Pulmonary artery endothelial cell (primary cell): Measurements from ENCODE around the gene CSNK2B. TPM values are rescaled to one million over a fixed set of nuclear protein-coding genes. Genes with fewer than 3 reads are reported as not detected.
"Not testable (repeated sequence)": the region's sequence is repeated elsewhere in the genome, so short reads cannot be mapped to it uniquely, and the experiment has no call there.

Experiments used
- DNase-seq: peaks from one replicate; pipeline ENCODE4 v3.0.0-alpha.2; 2011; ENCODE audit warnings: low read depth, low spot score
- total RNA-seq: library from RNA; depleted of rRNA; stranded (reverse); fragments of >200 nt; gene quantifications from 2 replicates; pipeline ENCODE4 v1.2.3, GENCODE V29; 2014

The CSNK2B gene
- total RNA-seq, 1 donor from 2014 or later, result 102 TPM

DNA sequence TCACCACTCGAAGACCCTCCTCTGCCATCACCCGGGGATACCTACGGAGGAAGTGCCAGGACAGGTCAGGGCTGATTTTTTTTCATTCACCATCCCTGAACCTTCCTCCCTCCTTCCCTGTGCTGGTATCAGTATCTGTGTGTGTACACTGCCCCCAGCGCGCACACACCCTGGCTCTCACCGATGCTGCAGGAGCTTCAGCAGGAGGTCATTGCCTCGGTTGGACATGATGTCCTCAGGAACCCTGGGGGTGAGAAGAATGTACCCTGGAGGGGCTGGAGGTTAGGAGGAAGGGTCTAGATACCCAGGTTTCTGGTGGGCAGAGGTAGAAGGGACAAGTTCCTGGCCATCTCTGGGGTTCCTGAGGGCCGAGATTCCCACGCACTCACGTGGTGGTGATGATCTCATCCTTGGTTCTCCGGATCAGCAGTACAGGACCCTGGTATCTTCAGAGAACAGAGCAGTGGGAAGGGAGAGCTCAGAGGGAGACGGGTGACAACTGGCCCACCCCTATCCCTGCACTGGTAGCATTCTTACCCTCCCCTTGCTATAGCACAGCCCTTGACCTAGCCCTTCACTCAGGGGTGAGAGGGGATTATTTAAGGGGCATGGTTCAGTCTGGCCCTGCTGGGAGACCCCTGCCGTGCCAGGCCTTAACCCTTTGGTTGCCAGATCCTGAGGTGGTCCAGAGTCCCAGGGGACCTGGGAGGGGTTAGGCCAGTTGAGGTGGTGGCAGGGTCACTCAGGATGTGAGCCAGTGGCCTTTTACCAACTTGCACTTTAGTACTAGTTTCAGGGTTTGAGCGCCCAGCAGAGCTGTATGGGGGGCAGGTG lies 22.2 kb downstream of the CSNK2B start:
- no peak for DNase-seq

DNA sequence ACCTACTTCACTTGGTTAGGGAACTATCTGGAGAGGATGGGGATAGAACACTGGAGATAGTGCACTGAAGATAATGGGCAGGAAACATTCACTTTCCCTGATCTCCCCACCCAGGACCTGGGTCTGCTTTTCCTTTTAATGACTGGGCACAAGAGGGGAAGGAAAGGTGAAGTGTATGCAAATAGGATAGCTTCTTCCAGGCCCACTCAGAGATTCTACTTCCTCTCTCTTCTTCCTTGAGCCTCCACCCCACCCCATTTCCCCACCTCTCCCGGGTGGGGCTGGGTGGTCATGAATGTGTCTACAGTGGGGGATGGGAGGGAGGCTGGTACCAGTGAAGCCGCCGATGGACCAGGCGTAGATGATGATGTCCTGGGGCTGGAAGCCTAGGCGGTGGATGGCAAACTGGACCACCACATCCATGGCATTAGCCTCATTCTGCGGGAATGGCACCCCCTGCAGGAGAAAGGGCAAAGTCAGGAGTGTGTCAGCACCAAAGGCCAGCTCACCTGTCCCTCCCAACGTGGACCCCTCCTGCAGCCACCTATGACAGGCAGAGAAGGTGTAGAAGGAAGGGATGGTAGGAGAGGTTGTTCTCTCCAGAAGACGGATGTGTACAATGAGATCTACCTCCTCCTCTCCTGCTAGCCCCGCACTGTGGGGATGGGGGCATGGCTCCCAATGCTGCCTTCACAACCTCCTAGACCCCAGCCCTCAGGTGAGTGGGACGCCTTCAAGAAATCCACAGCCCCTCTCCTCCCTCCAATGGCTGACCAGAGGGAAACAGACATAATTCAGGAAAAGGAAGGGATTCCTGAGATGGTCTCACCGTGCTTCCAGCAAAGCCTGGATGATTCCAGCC lies 23.6 kb downstream of the CSNK2B start:
- DNase-seq, result no peak

DNA sequence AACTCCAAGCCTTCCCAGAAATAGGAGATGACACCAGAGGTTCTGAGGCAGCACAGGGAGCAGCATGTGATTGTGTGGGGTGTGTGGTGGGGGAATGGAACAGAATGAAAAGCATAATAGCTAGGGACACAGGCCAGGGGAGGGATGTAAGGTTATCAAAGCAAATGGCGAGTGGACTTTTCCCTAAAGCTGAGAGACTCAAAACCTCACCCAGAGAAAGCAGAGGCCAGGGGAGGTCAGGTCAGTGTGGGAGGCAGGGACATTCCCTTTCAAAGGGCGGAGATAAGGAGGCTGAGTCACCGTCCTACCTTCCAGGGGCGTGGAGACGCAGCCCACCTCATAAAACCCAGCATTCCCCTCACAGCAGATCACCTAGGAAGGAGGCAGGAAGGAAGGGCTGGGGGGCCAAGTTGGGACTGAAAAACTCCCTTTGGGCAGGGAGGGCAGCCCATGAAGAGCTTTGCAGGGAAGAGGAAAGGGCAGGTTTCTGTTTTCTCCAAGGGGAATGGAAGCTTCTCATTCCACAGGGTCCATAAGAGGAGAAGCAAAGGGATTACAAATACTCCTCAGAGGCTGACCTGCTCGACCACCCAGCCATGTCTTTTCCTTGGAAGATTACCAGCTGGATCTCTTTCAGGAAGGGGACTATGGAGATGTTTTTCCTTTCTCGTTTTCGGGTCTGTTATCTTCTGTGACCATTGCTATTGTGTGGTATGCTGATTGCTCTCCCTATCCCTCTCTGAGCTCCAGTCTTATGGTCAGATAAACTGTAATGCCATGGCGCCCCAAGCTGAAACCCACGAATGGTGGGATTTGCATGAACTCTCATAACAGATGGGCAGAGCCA lies 24.6 kb downstream of the CSNK2B start:
- DNase-seq, result no peak

DNA sequence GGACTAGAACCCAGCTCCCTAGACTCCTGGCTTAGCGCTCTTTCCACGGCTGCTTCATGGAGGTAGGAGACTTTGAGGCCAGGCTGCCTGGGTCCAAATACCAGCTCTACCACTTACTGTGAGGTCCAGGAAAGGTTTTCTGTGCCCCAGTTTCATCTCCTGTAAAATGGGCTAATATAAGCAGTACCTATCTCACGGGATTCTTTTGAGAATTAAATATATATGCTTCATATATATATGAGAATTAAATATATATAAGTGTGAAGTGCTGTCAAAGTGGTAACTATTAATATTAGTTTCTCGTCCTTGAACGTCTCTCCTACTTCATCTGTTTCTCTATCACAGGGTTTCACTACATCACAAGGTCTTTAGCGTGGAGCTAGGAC lies 25.2 kb downstream of the CSNK2B start:
- no peak for DNase-seq

DNA sequence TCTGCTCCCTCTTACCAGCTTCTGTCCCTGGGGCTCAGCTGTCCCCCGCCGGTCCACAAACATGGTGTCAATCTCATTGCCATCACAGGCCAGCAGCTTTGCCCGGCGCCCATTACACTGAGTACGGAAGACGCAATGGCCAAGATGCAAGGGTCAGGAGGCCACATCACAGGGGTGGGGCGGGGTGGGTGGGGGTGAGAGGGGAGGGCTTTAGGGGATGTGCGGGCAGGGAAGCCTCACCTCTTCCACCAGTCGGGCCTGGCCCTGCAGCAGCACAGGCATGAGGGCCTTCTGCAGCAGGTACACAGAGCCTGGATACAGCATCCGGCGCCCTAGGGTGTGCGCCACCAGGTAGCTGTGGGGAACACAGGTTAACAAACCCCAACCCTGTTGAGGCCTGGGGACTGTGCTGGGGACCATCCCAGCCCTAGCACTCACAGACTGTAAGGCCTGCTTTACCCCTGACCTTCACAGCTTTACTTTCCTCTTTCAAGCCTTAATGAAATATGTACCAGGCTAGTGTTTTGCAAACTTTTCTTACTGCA lies 25.8 kb downstream of the CSNK2B start:
- DNase-seq, result no peak

DNA sequence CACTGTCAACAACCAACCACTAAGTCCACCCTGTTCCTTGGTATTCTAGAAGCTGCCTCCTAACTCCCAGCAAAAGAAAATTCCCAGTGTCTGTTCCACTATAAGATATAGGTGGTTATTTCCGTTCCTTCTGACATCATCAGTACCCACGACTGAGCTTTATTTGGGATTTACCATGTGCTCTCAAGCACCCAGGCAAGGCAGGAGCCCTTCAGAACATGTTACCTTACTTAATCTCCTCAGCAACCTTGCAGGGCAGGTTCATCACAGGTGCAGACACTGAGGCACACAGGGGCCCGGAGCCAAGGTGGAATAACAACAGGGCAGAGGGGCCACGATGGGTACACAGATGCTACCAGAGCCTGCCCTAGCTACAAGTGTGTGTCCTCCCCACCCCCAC lies 26.5 kb downstream of the CSNK2B start:
- no peak for DNase-seq

DNA sequence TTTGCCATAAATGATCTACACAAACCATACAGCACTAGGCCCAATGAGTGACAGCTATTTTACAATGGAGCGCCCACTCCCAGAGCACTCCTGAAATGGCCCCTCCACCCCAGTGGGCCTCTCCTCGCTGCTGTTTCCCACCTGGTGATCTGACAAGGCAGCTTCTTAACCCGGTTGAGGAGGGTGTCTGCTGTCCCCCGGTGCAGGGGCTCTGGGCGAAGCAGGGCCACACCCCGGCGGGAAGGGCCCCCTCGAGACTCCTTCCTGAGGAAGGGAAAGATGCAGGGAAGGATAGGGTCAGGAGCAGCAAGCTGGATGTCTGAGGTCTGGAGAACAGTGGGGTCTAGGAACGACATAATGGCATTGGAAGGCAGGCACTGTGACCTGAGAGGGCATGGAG lies 27.0 kb downstream of the CSNK2B start:
- no peak for DNase-seq

DNA sequence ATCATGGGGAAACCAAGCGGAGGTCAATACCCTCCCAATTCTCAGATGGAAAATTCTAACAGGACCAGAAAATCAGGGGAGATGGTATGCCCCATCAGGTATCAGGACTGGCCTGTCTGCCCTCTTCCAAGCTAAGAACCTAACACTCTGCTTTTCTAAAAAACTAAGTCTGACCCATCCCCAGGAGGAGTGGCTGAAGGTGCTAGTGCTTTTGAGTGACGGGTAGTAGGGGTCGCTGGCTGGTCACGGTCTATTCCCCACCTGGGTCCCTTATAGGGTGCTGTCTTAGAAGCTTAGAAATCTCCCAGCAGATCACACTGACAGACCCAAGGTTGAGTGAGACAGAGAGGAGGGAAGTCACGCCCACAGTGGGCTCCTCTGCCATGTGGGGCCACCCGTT lies 27.7 kb downstream of the CSNK2B start:
- DNase-seq, result no peak

DNA sequence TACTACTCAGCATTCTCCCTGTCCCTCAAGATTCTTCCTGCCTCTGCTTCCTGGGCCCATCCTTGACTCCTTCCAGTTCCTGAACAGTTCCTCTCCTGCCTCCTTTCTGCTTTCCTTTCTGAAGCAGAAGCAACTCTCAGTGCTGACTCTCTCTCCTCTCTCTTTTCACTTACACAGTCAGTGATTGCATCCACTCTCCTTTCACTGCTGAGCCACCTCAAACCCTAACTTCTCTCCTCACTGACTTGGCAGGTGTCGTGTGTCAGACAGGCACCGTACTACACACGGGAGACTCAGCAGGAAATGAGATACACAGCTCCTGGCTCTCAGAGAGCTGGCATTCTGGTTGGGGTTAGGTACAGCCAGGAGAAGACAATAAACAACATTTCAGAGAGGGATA lies 31.7 kb downstream of the CSNK2B start:
- DNase-seq, result no peak

DNA sequence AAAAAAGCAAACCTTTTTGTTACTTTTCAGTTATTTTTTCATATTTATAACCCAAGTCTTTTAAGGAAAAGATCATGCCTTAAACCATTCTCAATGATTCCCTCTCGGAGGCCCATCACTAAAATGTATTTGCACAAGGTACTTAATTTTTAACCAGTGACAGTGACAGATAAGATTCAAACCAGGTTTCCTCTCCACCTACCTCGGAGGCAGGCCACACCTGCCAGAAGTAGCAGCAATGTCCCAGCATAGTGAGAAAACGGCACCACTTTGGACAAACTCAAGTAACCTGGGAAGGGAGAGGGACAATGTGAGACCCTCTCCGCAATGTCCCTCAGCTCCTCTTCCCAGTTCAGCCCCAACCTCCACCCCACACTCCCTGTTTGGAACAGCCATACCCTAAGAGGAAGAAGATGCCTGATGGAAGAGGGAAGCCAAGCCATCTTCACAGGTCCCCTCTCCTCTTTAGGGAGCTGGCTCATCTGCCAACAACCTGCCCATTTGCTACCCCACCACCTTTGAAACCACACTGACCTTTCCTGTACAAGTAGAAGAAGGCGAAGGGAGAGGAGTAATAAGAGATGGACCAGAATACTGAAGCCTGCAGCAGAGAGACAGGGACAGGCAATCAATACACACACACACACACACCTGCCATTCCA lies 35.0 kb downstream of the CSNK2B start:
- DNase-seq, result no peak

DNA sequence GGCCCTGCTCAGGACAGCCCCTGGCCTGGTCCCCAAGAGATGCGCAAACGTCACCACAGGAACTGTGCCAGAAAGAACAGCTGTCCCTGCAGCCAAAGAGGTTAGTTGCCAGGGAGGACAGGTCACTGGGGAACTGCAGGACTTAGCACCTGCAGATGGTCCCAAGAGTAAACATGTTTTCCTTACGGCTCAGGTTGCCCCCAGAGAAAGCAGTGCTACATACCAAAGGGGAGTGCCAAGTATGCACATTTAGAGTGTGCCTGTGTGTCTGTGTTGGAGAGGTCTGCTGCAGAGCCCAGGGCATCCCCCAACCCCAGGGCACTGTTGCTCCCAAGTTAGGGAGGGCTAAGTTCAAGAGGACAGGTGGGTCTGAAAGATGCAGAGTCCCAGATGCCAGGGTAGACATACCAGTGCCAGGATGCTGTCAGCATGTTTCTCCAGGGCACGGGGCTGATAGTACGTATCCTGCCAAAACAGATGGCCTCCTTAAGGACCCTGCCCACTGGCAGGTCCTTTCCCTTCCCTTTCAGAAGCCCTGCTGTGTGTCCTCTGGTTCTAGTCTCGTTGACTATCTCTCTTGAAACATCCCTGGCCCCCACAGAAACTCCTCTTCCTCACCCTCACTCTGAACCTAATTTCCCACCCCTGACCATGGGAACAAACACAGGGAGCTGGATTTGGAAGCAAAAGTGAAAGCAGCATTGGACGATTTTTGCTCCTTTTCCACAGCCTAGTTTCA lies 36.0 kb downstream of the CSNK2B start:
- no peak for DNase-seq

DNA sequence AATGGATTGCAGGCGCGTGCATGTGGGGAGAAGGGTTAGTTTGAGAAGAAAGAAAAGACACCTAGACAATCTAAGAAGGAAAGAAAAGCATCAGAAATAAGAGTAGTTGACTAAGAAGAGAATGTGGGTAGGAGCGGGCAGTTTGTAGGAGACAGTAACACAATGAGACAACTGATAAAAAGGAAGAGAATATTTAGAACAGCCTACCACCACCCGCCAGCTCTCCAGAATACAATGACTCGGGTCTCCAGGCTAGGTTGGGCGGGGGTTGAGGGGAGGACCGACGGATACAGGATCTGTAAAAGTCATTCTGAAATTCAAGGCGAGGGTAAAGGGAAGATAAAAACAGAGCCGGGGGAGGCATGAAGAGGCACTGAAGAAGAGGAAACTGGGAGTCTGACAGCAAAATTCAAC lies 36.5 kb downstream of the CSNK2B start:
- no peak for DNase-seq

DNA sequence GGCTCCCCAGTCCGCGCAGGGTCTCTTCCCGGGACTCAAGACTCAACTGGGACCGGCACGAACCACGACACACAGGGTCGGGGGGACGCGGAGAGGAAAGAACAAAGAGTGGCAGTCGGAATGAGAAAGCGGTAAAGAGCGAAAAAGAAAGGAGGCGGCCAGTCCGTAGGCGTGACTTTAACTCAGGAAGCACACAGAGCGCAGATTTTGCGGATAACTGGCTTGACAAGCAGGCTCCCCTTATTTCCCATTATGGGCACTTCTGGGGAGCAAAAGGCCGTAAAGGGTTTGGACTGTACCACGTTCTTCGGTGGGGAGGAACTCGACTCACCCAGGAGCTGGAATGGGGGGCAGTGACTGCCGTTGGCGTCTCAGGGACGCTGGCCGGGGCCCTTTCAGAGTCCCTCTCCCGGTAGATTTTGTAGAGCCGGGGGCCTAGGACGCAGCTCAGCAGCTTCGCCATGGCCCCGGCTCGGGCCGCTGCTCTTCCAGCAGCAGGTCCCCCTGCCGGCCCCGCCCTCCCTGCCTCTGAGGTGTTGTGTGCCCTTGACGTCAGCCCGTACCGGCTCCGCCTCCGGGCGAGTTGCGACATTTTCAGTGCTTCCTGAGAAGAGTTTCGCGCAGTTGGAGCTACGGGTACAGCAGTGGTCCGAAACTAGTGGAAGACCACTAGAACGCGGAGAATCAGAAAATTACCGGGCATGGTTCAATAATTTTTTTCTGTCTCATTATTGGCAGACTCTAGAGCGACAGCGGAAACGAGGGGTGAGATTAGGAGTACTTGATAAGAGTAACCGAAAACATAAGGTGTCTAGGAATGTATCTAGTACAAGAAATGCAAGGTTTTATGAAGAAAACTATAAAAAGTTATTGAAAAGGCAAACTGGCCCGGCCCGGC lies 37.2 kb downstream of the CSNK2B start, which contains the start of gene ABHD16A:
ABHD16A (minus strand) TSS at position 506 of the 898 bp plus-strand sequence; CDS start at position 463, 43 bp downstream.
- DNase-seq, result peak; percentile 96

DNA sequence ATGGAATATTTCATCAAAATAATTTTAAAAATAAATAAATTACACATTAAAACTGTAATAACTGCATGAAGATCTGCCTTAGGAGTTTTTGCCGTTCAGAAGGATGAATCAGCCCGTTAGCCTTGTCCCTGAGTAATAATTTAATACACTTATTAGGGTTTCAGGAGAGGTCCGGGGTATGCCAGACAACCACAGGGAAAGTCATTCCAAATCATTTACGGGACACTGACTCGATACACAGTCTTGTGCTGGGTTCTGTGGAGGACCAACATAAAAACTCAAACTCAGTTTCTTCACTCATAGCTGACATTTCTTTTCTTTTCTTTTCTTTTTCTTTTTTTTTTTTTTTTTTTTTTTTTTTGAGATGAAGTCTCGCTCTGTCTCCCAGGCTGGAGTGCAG lies 40.1 kb downstream of the CSNK2B start:
- no peak for DNase-seq

DNA sequence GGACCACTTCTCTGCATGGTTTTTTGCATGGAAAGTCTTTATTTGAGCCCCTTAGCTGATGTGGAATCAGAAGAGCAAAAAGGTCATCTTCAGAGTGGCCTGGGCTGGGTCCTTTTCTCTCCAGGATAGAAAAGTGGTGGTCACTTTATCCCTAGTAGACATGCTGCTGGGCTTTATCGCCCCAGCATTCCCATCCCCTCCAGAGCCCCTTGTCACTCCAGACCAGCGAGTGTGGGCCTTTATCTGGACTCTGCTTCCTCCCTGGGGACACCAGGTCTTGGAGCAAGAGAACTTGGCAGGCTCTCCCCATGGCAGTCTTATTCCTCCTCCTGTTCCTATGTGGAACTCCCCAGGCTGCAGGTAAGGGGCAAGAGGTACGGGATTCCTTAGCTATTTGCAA lies 40.7 kb downstream of the CSNK2B start, which contains the start of gene LY6G6F:
LY6G6F (plus strand) TSS at position 268 of the 400 bp plus-strand sequence; CDS start at position 309, 41 bp downstream.
- no peak for DNase-seq

DNA sequence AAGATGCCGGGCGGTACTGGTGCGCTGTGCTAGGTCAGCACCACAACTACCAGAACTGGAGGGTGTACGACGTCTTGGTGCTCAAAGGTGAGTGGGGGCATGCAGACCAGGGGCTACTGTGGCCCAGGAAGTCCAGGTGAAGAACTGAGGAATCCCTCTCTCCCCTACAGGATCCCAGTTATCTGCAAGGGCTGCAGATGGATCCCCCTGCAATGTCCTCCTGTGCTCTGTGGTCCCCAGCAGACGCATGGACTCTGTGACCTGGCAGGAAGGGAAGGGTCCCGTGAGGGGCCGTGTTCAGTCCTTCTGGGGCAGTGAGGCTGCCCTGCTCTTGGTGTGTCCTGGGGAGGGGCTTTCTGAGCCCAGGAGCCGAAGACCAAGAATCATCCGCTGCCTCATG lies 41.8 kb downstream of the CSNK2B start:
- no peak for DNase-seq

DNA sequence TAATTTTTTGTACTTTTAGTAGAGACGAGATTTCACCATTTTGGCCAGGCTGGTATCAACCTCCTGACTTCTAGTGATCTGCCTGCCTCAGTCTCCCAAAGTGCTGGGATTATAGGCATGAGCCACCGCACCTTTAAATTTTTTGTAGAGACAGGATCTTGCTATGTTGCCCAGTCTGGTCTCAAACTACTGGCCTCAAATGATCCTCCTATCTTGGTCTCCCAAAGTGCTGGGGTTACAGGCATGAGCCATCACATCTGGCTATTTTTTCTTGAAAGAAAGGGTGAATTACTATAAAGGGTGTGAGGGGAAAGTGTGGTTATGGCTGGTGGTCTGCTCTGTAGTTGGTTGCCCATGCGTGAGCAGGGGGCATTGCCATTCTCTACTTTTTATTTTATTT lies 42.3 kb downstream of the CSNK2B start:
- DNase-seq, result no peak

DNA sequence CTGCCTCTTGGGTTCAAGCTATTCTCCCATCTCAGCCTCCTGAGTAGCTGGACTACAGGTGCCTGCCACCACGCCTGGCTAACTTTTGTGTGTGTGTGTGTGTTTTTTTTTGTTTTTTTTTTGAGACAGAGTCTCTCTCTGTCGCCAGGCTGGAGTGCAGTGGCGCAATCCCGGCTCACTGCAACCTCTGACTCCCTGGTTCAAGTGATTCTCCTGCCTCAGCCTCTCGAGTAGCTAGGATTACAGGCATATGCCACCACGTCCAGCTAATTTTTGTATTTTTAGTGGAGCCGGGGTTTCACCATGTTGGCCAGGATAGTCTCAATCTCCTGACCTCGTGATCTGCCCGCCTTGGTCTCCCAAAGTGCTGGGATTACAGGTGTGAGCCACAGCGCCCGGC lies 43.3 kb downstream of the CSNK2B start:
- DNase-seq, result not testable (repeated sequence)
